ENCODE data around the gene SLC6A20. TPM values are rescaled to one million over a fixed set of nuclear protein-coding genes. Genes with fewer than 3 reads are reported as not detected.

The SLC6A20 gene
- polyA plus RNA-seq, 1 experiment = not detected

DNA sequence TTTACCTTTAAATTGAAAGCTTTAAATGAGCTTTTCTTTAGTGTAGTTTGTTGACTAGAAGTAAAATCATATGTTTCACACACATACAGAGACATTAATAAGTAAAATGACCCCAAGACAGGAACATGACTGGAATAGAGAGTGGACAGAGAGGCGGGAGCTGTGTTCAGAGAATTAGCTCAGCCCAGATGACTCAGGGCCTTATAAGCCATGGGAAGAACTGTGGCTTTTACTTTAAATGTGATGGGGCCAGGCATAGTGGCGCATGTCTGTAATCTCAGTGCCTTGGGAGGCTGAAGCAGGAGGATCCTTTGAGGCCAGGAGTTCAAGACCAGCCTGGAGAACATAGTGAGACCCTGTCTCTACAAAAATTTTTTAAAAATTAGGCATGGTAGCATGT is 80.4 kb downstream of the SLC6A20 start:
- H3K27me3 ChIP-seq (ENCODE audit: control insufficient read depth, insufficient read depth, low read length) = no peaks in the 10 kb centered on the region
- no peak overlapping the region for H3K4me3 ChIP-seq (ENCODE audit: low read depth, low read length)
- ChIA-PET POLR2A (no interaction called here), CTCF (interaction anchor here (0.9 to 2.0 kb wide), 3 partner anchors 26 to 505 kb away, joined by 3 to 5 read pairs (median 3); partner anchors contain the start of gene SACM1L)
- TF ChIP-seq, protein P1, sequence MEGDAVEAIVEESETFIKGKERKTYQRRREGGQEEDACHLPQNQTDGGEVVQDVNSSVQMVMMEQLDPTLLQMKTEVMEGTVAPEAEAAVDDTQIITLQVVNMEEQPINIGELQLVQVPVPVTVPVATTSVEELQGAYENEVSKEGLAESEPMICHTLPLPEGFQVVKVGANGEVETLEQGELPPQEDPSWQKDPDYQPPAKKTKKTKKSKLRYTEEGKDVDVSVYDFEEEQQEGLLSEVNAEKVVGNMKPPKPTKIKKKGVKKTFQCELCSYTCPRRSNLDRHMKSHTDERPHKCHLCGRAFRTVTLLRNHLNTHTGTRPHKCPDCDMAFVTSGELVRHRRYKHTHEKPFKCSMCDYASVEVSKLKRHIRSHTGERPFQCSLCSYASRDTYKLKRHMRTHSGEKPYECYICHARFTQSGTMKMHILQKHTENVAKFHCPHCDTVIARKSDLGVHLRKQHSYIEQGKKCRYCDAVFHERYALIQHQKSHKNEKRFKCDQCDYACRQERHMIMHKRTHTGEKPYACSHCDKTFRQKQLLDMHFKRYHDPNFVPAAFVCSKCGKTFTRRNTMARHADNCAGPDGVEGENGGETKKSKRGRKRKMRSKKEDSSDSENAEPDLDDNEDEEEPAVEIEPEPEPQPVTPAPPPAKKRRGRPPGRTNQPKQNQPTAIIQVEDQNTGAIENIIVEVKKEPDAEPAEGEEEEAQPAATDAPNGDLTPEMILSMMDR (IDR thresholded peaks at IDR 0.05; ENCODE audit: insufficient read depth, low read depth, low read length) = no peak
- H3K36me3 ChIP-seq (ENCODE audit: control insufficient read depth, insufficient read depth, low read length) = no peaks in the 10 kb centered on the region; the same call in 1 of the 2 replicates
- no peak for DNase-seq (ENCODE audit: low read depth)

DNA sequence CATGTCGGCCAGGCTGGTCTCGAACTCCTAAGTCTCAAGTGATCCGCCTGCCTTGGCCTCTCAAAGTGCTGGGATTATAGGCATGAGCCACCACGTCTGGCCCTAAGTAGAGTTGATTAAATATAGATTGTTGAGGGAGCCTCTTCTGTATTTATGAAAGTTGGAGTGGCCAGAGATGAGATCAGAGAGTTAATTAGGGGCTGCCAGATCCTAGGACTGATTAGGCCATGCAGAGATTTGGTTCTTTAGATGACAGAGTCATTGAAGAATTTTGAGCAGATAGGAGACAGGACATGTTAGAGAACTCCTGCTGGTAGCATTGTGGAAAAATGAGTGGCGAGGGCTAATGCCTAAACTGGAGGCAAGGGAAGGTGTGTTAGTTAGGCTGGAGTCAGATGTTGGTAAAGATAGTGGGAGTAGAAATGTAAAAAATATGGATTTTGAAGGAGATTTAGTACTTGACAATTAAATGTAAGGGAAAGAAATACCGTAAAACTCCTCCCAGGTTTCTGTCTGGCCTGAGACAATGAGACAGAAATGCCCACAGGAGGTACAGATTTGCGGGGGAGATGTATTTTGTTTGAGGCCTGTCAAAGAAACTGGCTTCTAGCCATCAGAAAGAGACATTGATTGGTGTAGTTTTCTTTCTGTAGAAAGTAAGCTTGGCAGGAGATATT is 83.8 kb downstream of the SLC6A20 start:
- CTCF ChIA-PET = no interaction called here
- DNase-seq (ENCODE audit: low read depth) = no peak
- H3K27me3 ChIP-seq (ENCODE audit: control insufficient read depth, insufficient read depth, low read length) = no peaks in the 10 kb centered on the region
- POLR2A ChIA-PET = no interaction called here
- no peak overlapping the region for H3K4me3 ChIP-seq (ENCODE audit: low read depth, low read length)
- TF ChIP-seq, protein P1 (IDR thresholded peaks at IDR 0.05; ENCODE audit: insufficient read depth, low read depth, low read length) = no peak
- H3K36me3 ChIP-seq (ENCODE audit: control insufficient read depth, insufficient read depth, low read length) = no peaks in the 10 kb centered on the region; the same call in 1 of the 2 replicates

DNA sequence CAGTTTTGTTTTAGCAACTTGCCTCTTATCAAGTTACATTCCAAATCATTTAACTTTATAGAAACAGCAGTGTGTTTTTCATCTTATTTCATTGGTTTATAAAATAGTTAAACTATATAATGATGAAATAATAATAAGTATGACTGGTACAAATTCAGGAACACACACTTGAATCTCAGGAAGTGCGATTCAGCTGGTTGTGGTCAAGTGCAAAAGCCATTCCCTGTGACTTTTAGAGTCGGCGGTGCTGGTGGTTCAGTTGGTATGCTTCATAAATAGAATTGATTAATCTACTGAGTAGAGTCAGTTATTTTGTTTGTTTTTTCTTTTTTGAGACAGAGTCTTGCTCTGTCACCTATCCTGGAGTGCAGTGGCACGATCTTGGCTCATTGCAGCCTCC is 84.4 kb downstream of the SLC6A20 start:
- ChIA-PET CTCF (interaction anchor here (1.2 kb wide), 1 partner anchor 20 kb away, joined by 3 read pairs; no protein-coding TSS in a partner anchor), POLR2A (no interaction called here)
- no peak for DNase-seq (ENCODE audit: low read depth)
- TF ChIP-seq, protein P1 (IDR thresholded peaks at IDR 0.05; ENCODE audit: insufficient read depth, low read depth, low read length) = no peak
- Histone ChIP-seq H3K27me3 (ENCODE audit: control insufficient read depth, insufficient read depth, low read length) (no peaks in the 10 kb centered on the region), H3K36me3 (ENCODE audit: control insufficient read depth, insufficient read depth, low read length) (no peaks in the 10 kb centered on the region; the same call in 1 of the 2 replicates), H3K4me3 (ENCODE audit: low read depth, low read length) (no peak overlapping the region)

DNA sequence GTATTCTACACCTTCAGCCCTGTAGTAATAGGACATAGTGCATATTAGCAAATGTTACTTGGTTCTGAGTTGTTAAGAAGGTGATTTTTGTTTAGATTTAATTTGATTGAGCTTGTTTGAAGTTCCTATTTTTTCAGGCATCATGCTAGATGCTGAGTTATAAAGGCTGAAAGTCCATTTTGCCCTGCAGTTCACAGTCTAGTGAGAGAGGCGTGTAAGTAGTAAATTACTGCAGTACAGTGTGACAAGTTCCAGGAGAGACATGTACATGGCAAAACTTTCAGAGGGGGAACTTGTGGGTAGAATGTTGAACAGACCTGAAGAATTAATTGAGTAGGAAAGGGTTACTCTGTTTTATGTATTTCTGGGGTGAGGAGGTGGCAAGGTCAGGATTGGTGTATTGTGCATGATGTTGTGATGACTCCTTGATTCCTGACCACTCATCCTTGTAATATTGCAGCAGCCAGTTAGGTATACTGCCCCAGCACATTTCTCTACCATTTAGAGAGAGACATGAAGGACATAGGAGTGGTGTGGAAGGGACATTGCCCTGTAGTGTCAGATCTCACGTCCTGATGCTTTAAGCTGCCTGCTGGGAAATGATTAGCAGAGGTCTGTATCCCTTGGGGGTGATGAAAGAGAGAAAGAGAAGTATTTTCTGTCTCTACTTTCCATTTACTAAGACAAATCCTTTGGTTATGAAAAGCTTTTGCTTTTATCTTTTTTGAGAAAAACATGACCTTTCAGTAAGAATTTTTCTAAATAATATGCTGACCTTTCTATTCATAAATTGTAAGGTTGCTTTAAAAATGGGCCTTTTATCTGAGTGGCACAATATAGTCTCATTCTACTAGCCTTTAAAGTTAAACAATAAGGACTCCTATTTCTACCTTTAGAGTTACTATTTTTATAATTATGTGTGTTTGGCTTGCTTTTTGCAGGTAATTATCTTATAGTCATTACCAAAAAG is 90.2 kb downstream of the SLC6A20 start:
- Histone ChIP-seq H3K27me3 (ENCODE audit: control insufficient read depth, insufficient read depth, low read length) (no peaks in the 10 kb centered on the region), H3K36me3 (ENCODE audit: control insufficient read depth, insufficient read depth, low read length) (peaks cover 4% of the 10 kb centered on the region; the same call in 1 of the 2 replicates), H3K4me3 (ENCODE audit: low read depth, low read length) (no peak overlapping the region)
- CTCF ChIA-PET = no interaction called here
- no peak for DNase-seq (ENCODE audit: low read depth)
- POLR2A ChIA-PET = no interaction called here
- TF ChIP-seq, protein P1 (IDR thresholded peaks at IDR 0.05; ENCODE audit: insufficient read depth, low read depth, low read length) = no peak

Small RNAs within 50 kb of the gene (small RNA-seq; reads per million reads assigned to genes)
- not detected for gene RN7SL145P (ENCODE audit: insufficient read length, low read depth, low replicate concordance)

Other genes with a start within 250 kb of the SLC6A20 start
- 9.8 and 13.9 TPM in 2 replicates for gene LIMD1, start 201.8 kb downstream of the SLC6A20 start, polyA plus RNA-seq (2011; rRNA removed)
- 10.8 and 27.2 TPM in 2 replicates for gene SACM1L, start 107.1 kb downstream of the SLC6A20 start, polyA plus RNA-seq (2011; rRNA removed)
- 12.9 and 24.7 TPM in 2 replicates for gene LZTFL1, start 45.6 kb upstream of the SLC6A20 start, polyA plus RNA-seq (2011; rRNA removed)
- gene CCR9, start 90.0 kb upstream of the SLC6A20 start, polyA plus RNA-seq (2011; rRNA removed) = not detected in 2 replicates
- not detected in 2 replicates for gene CXCR6, start 146.9 kb upstream of the SLC6A20 start, polyA plus RNA-seq (2011; rRNA removed)
- gene FYCO1, start 199.3 kb upstream of the SLC6A20 start, polyA plus RNA-seq (2011; rRNA removed) = 13.0 and 14.2 TPM in 2 replicates
- gene XCR1, start 230.9 kb upstream of the SLC6A20 start, polyA plus RNA-seq (2011; rRNA removed) = not detected in 2 replicates